ENCODE measurements around the gene SLC4A4.

The SLC4A4 gene

GRCh38 chr4:71411981-71412380, 73.2 kb downstream of the SLC4A4 start:
- Histone ChIP-seq H3K4me3 (replicated peaks; ENCODE audit: low read depth, low read length) (no peak overlapping the region), H3K27me3 (replicated peaks; ENCODE audit: control insufficient read depth, insufficient read depth, low read length) (no peaks in the 10 kb centered on the region), H3K36me3 (ENCODE audit: control insufficient read depth, insufficient read depth, low read length) (no peaks in the 10 kb centered on the region)
- no peak for DNase-seq (ENCODE audit: extremely low read depth, insufficient read length)
- TF ChIP-seq CTCF (IDR thresholded peaks at IDR 0.05; ENCODE audit: insufficient read depth, low read length, poor library complexity, severe bottlenecking), result no peak

GRCh38 chr4:71415491-71415890, 76.7 kb downstream of the SLC4A4 start:
- H3K4me3 ChIP-seq (replicated peaks; ENCODE audit: low read depth, low read length), result no peak overlapping the region
- H3K36me3 ChIP-seq (ENCODE audit: control insufficient read depth, insufficient read depth, low read length), result no peaks in the 10 kb centered on the region
- no peak for DNase-seq (ENCODE audit: extremely low read depth, insufficient read length)
- TF ChIP-seq CTCF (IDR thresholded peaks at IDR 0.05; ENCODE audit: insufficient read depth, low read length, poor library complexity, severe bottlenecking), result no peak
- H3K27me3 ChIP-seq (replicated peaks; ENCODE audit: control insufficient read depth, insufficient read depth, low read length), result no peaks in the 10 kb centered on the region

GRCh38 chr4:71417150-71417549, 78.3 kb downstream of the SLC4A4 start:
- Histone ChIP-seq H3K27me3 (replicated peaks; ENCODE audit: control insufficient read depth, insufficient read depth, low read length) (no peaks in the 10 kb centered on the region), H3K4me3 (replicated peaks; ENCODE audit: low read depth, low read length) (no peak overlapping the region), H3K36me3 (ENCODE audit: control insufficient read depth, insufficient read depth, low read length) (no peaks in the 10 kb centered on the region)
- no peak for TF ChIP-seq CTCF (IDR thresholded peaks at IDR 0.05; ENCODE audit: insufficient read depth, low read length, poor library complexity, severe bottlenecking)
- no peak for DNase-seq (ENCODE audit: extremely low read depth, insufficient read length)

- no peak for TF ChIP-seq CTCF (IDR thresholded peaks at IDR 0.05; ENCODE audit: insufficient read depth, low read length, poor library complexity, severe bottlenecking)
- H3K36me3 ChIP-seq (ENCODE audit: control insufficient read depth, insufficient read depth, low read length), result no peaks in the 10 kb centered on the region
- no peak overlapping the region for H3K4me3 ChIP-seq (replicated peaks; ENCODE audit: low read depth, low read length)
- no peaks in the 10 kb centered on the region for H3K27me3 ChIP-seq (replicated peaks; ENCODE audit: control insufficient read depth, insufficient read depth, low read length)
- no peak for DNase-seq (ENCODE audit: extremely low read depth, insufficient read length)
Measured at GRCh38 chr4:71426381-71427042, 87.7 kb downstream of the SLC4A4 start.

GRCh38 chr4:71429106-71429505, 90.3 kb downstream of the SLC4A4 start:
- H3K27me3 ChIP-seq (replicated peaks; ENCODE audit: control insufficient read depth, insufficient read depth, low read length), result no peaks in the 10 kb centered on the region
- H3K4me3 ChIP-seq (replicated peaks; ENCODE audit: low read depth, low read length), result no peak overlapping the region
- no peaks in the 10 kb centered on the region for H3K36me3 ChIP-seq (ENCODE audit: control insufficient read depth, insufficient read depth, low read length)
- no peak for DNase-seq (ENCODE audit: extremely low read depth, insufficient read length)
- TF ChIP-seq CTCF (IDR thresholded peaks at IDR 0.05; ENCODE audit: insufficient read depth, low read length, poor library complexity, severe bottlenecking), result no peak

- TF ChIP-seq CTCF (IDR thresholded peaks at IDR 0.05; ENCODE audit: insufficient read depth, low read length, poor library complexity, severe bottlenecking), result no peak
- no peaks in the 10 kb centered on the region for H3K27me3 ChIP-seq (replicated peaks; ENCODE audit: control insufficient read depth, insufficient read depth, low read length)
- H3K4me3 ChIP-seq (replicated peaks; ENCODE audit: low read depth, low read length), result no peak overlapping the region
- H3K36me3 ChIP-seq (ENCODE audit: control insufficient read depth, insufficient read depth, low read length), result no peaks in the 10 kb centered on the region
- DNase-seq (ENCODE audit: extremely low read depth, insufficient read length), result no peak
Measured at GRCh38 chr4:71429962-71430361, 91.1 kb downstream of the SLC4A4 start.
